ENCODE data around the gene CYBC1.

DNA sequence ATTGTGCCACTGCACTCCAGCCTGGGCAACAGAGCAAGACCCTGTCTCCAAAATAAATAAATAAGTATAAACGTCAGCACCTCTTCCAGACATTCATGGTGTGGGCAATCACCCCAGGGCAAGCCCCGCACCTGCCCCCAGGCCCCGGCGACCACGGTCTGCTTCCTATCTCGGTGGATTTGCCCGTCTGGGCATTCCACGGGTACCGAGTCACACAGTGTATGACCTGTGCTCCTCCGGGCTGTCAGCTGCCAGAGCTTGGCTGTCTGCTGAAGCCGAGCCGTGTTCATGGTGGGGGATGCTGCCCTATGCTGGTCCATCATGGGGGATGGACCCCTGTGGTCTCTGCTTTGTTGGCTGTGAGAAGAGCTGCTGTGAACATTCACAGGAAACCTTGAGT, 15.4 kb downstream of the CYBC1 start:
- TF ChIP-seq, protein P1, sequence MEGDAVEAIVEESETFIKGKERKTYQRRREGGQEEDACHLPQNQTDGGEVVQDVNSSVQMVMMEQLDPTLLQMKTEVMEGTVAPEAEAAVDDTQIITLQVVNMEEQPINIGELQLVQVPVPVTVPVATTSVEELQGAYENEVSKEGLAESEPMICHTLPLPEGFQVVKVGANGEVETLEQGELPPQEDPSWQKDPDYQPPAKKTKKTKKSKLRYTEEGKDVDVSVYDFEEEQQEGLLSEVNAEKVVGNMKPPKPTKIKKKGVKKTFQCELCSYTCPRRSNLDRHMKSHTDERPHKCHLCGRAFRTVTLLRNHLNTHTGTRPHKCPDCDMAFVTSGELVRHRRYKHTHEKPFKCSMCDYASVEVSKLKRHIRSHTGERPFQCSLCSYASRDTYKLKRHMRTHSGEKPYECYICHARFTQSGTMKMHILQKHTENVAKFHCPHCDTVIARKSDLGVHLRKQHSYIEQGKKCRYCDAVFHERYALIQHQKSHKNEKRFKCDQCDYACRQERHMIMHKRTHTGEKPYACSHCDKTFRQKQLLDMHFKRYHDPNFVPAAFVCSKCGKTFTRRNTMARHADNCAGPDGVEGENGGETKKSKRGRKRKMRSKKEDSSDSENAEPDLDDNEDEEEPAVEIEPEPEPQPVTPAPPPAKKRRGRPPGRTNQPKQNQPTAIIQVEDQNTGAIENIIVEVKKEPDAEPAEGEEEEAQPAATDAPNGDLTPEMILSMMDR (IDR thresholded peaks at IDR 0.05; ENCODE audit: insufficient read depth, low read length): no peak
- no peak for TF ChIP-seq POLR2AphosphoS5 (IDR thresholded peaks at IDR 0.05; ENCODE audit: low read depth)

Measured in HL-60 (cell line).